Mucosa of rectum (tissue), 2 donors: Measurements from ENCODE around the gene EVPL.

ENCODE experiments used
- H3K27ac ChIP-seq, 2 donors: one replicate each; pipeline ENCODE4 v1.7.0; 2013; ENCODE audit warnings: inconsistent platforms in 2 of 2, low read depth in 2 of 2, low read length in 2 of 2
- H3K27me3 ChIP-seq, 2 donors: one replicate each; pipeline ENCODE4 v1.7.0; 2013; ENCODE audit warnings: low read length in 2 of 2; ENCODE audit not compliant: control insufficient read depth in 2 of 2, insufficient read depth in 2 of 2
- H3K36me3 ChIP-seq, 2 donors: one replicate each; pipeline ENCODE4 v1.7.0; 2013; ENCODE audit warnings: low read length in 2 of 2; ENCODE audit not compliant: control insufficient read depth in 2 of 2, insufficient read depth in 2 of 2
- H3K4me1 ChIP-seq, 2 donors: one replicate each; pipeline ENCODE4 v1.7.0; 2013; ENCODE audit warnings: low read length in 2 of 2, mild to moderate bottlenecking in 1 of 2; ENCODE audit not compliant: control insufficient read depth in 2 of 2, insufficient read depth in 2 of 2
- H3K4me3 ChIP-seq, 2 donors: one replicate each; pipeline ENCODE4 v1.7.0; 2013; ENCODE audit warnings: low read length in 2 of 2
- H3K9ac ChIP-seq, 2 donors: one replicate each; pipeline ENCODE4 v1.7.0; 2013; ENCODE audit warnings: low read length in 2 of 2, low read depth in 1 of 2, mild to moderate bottlenecking in 1 of 2
- H3K9me3 ChIP-seq, 2 donors: one replicate each; pipeline ENCODE4 v1.7.0; 2013; ENCODE audit warnings: low read length in 2 of 2; ENCODE audit not compliant: control insufficient read depth in 2 of 2
- donor health status: healthy.
- donor health status: Normal muscosa, but diverticular disease.

Gene EVPL

GRCh38 chr17:75965468-75965867 is 61.6 kb downstream of the EVPL start:
- no peak overlapping the region for H3K27ac ChIP-seq
- H3K36me3 ChIP-seq = peaks cover 11 to 13% of the 10 kb centered on the region in 2 donors
- no peaks in the 10 kb centered on the region for H3K27me3 ChIP-seq
- no peaks in the 10 kb centered on the region for H3K9me3 ChIP-seq
- H3K4me1 ChIP-seq = no peaks in the 10 kb centered on the region
- H3K4me3 ChIP-seq = no peak overlapping the region
- no peak overlapping the region for H3K9ac ChIP-seq

- Histone ChIP-seq H3K36me3 (peaks cover 18 to 23% of the 10 kb centered on the region in 2 donors), H3K27ac (no peak overlapping the region), H3K4me1 (no peaks in the 10 kb centered on the region), H3K9me3 (no peaks in the 10 kb centered on the region), H3K27me3 (no peaks in the 10 kb centered on the region), H3K4me3 (no peak overlapping the region), H3K9ac (no peak overlapping the region)
Observed at GRCh38 chr17:75959839-75960511, 67.1 kb downstream of the EVPL start.

GRCh38 chr17:75959051-75959838 is 67.9 kb downstream of the EVPL start:
- Histone ChIP-seq H3K4me3 (no peak overlapping the region), H3K9me3 (no peaks in the 10 kb centered on the region), H3K27me3 (no peaks in the 10 kb centered on the region), H3K27ac (no peak overlapping the region), H3K9ac (no peak overlapping the region), H3K4me1 (no peaks in the 10 kb centered on the region), H3K36me3 (peaks cover 16 to 27% of the 10 kb centered on the region in 2 donors)
